GM23338 (cell line): Measurements from ENCODE around the gene CYGB. TPM values are rescaled to one million over a fixed set of nuclear protein-coding genes. Genes with fewer than 3 reads are reported as not detected.

Source experiments
- ATAC-seq: fragments of 200-7000 bp; cut with Tn5 transposase; 3 replicates; pipeline ENCODE4 v1.9.1; 2020
- DNase-seq: peaks from one replicate; pipeline ENCODE4 v3.0.0-alpha.2; 2015; ENCODE audit warnings: low spot score
- H2AFZ ChIP-seq: fragments of 200-600 bp; sonication (generic); 2 replicates; pipeline ENCODE4 v1.8.0; 2016; ENCODE audit warnings: antibody characterized with exemption, mild to moderate bottlenecking, moderate library complexity
- H3F3A ChIP-seq: fragments of 200-600 bp; sonication (generic); replicated peaks from 2 replicates; pipeline ENCODE4 v1.8.0; 2017; ENCODE audit warnings: antibody characterized with exemption, mixed run types, low read depth
- H3K27ac ChIP-seq: fragments of 200-600 bp; sonication (generic); 2 replicates; pipeline ENCODE4 v1.6.1; 2016; ENCODE audit warnings: low read depth
- H3K27me3 ChIP-seq: fragments of 200-600 bp; sonication (generic); 2 replicates; pipeline ENCODE4 v1.8.0; 2016; ENCODE audit warnings: mild to moderate bottlenecking, mixed run types, moderate library complexity; ENCODE audit not compliant: insufficient read depth
- H3K36me3 ChIP-seq: fragments of 200-600 bp; sonication (generic); 2 replicates; pipeline ENCODE4 v1.8.0; 2016; ENCODE audit warnings: mild to moderate bottlenecking; ENCODE audit not compliant: insufficient read depth
- H3K4me1 ChIP-seq: fragments of 200-600 bp; sonication (generic); 2 replicates; pipeline ENCODE4 v1.8.0; 2016; ENCODE audit warnings: mild to moderate bottlenecking, moderate library complexity; ENCODE audit not compliant: insufficient read depth
- H3K4me2 ChIP-seq: fragments of 200-600 bp; sonication (generic); 2 replicates; pipeline ENCODE4 v1.7.1; 2017; ENCODE audit warnings: mixed run types
- H3K4me3 ChIP-seq: fragments of 200-600 bp; sonication (generic); 2 replicates; pipeline ENCODE4 v1.6.1; 2016; ENCODE audit warnings: mixed run types
- H3K79me2 ChIP-seq: fragments of 200-600 bp; sonication (generic); replicated peaks from 2 replicates; pipeline ENCODE4 v1.8.0; 2017; ENCODE audit warnings: mild to moderate bottlenecking; ENCODE audit not compliant: insufficient read depth
- H3K9me2 ChIP-seq: fragments of 200-600 bp; sonication (generic); 2 replicates; pipeline ENCODE4 v1.8.0; 2017; ENCODE audit not compliant: insufficient read depth
- H4K20me1 ChIP-seq: fragments of 200-600 bp; sonication (generic); replicated peaks from 2 replicates; pipeline ENCODE4 v1.8.0; 2017; ENCODE audit warnings: mild to moderate bottlenecking; ENCODE audit not compliant: insufficient read depth
- H3K27ac Mint-ChIP-seq: 2 replicates; pipeline ENCODE4 v1.8.0; 2020; ENCODE audit warnings: inconsistent platforms, mild to moderate bottlenecking, moderate library complexity, mixed read lengths
- H3K27me3 Mint-ChIP-seq: 3 replicates; pipeline ENCODE4 v1.8.0; 2022; ENCODE audit warnings: low read depth, mild to moderate bottlenecking, moderate library complexity, mixed read lengths, inconsistent platforms; ENCODE audit not compliant: insufficient read depth, poor library complexity
- H3K36me3 Mint-ChIP-seq: 3 replicates; pipeline ENCODE4 v1.8.0; 2021; ENCODE audit warnings: low read depth, mild to moderate bottlenecking, inconsistent platforms, moderate library complexity, mixed read lengths
- H3K4me1 Mint-ChIP-seq: 3 replicates; pipeline ENCODE4 v1.8.0; 2020; ENCODE audit warnings: mild to moderate bottlenecking, inconsistent platforms, mixed read lengths
- H3K4me3 Mint-ChIP-seq: 3 replicates; pipeline ENCODE4 v1.8.0; 2021; ENCODE audit warnings: moderate library complexity, mild to moderate bottlenecking, inconsistent platforms, mixed read lengths
- H3K9me3 Mint-ChIP-seq: 3 replicates; pipeline ENCODE4 v1.8.0; 2020; ENCODE audit warnings: moderate library complexity, mild to moderate bottlenecking, inconsistent platforms, mixed read lengths
- EZH2 ChIP-seq: fragments of 200-600 bp; sonication (generic); IDR thresholded peaks from one replicate; pipeline ENCODE4 v1.8.0; 2017; ENCODE audit warnings: antibody characterized with exemption, mild to moderate bottlenecking, low read depth; ENCODE audit not compliant: unreplicated experiment
- EZH2phosphoT487 ChIP-seq: fragments of 200-600 bp; sonication (generic); IDR thresholded peaks from one replicate; pipeline ENCODE4 v1.8.1; 2018; ENCODE audit warnings: antibody characterized with exemption; ENCODE audit not compliant: unreplicated experiment
- NANOG ChIP-seq: IDR thresholded peaks from 2 replicates; pipeline ENCODE4 v1.6.1; 2016; ENCODE audit warnings: antibody characterized with exemption, borderline replicate concordance
- POLR2AphosphoS5 ChIP-seq: IDR thresholded peaks from 2 replicates; pipeline ENCODE4 v1.6.1; 2016; ENCODE audit warnings: antibody characterized with exemption, low read depth
- REST ChIP-seq: IDR thresholded peaks from one replicate; pipeline ENCODE4 v1.6.1; 2018; ENCODE audit warnings: antibody characterized with exemption; ENCODE audit not compliant: unreplicated experiment
- polyA plus RNA-seq: library from polyadenylated mRNA; unstranded; fragments of >200 nt; fragmentation: Nextera tagmentation; extraction: Ambion mirVana; gene quantifications from 2 replicates; pipeline ENCODE4 v1.2.1, GENCODE V29; 2016
- total RNA-seq: library from RNA; depleted of rRNA; stranded (reverse); fragments of >200 nt; shearing (Covaris generic); gene quantifications from 2 replicates; pipeline ENCODE4 v1.2.3, GENCODE V29; 2014
- TF ChIP-seq, protein P1 (sequence below): fragments of 250-450 bp; sonication (Bioruptor Pico); IDR thresholded peaks from 2 replicates; pipeline ENCODE4 v1.5.0; 2020; ENCODE audit warnings: mild to moderate bottlenecking, moderate library complexity

CYGB gene
- total and polyA plus RNA-seq, 2 experiments from 2014 or later: 1.2 to 1.7 TPM

GRCh38 chr17:76585033-76585648 lies 47.6 kb upstream of the CYGB start:
- H3K36me3 ChIP-seq: no peaks in the 10 kb centered on the region
- Mint-ChIP-seq H3K9me3 (no peaks in the 10 kb centered on the region; the same call in 1 of the 3 replicates), H3K27ac (no peak overlapping the region), H3K4me1 (peaks cover 13% of the 10 kb centered on the region; the same call in 2 of the 3 replicates), H3K4me3 (peak overlapping the region; percentile 73), H3K36me3 (no peaks in the 10 kb centered on the region; the same call in 2 of the 3 replicates), H3K27me3 (peaks cover 63% of the 10 kb centered on the region)
- H3K4me3 ChIP-seq: peak overlapping the region; percentile 77
- H3F3A ChIP-seq: 0 out of 2 replicates have a peak, but pooled peaks cover 3% of the 10 kb centered on the region
- DNase-seq: peak; percentile 76
- peaks cover 10% of the 10 kb centered on the region for H3K4me1 ChIP-seq
- peak overlapping the region; percentile 97 for H2AFZ ChIP-seq
- no peak overlapping the region for H3K27ac ChIP-seq
- H3K9me2 ChIP-seq: no peaks in the 10 kb centered on the region
- peak overlapping the region; percentile 97 for H3K4me2 ChIP-seq
- H3K79me2 ChIP-seq: no peaks in the 10 kb centered on the region
- TF ChIP-seq EZH2phosphoT487 (peak; percentile 26), EZH2 (peak; percentile 92)
- TF ChIP-seq, protein P1, sequence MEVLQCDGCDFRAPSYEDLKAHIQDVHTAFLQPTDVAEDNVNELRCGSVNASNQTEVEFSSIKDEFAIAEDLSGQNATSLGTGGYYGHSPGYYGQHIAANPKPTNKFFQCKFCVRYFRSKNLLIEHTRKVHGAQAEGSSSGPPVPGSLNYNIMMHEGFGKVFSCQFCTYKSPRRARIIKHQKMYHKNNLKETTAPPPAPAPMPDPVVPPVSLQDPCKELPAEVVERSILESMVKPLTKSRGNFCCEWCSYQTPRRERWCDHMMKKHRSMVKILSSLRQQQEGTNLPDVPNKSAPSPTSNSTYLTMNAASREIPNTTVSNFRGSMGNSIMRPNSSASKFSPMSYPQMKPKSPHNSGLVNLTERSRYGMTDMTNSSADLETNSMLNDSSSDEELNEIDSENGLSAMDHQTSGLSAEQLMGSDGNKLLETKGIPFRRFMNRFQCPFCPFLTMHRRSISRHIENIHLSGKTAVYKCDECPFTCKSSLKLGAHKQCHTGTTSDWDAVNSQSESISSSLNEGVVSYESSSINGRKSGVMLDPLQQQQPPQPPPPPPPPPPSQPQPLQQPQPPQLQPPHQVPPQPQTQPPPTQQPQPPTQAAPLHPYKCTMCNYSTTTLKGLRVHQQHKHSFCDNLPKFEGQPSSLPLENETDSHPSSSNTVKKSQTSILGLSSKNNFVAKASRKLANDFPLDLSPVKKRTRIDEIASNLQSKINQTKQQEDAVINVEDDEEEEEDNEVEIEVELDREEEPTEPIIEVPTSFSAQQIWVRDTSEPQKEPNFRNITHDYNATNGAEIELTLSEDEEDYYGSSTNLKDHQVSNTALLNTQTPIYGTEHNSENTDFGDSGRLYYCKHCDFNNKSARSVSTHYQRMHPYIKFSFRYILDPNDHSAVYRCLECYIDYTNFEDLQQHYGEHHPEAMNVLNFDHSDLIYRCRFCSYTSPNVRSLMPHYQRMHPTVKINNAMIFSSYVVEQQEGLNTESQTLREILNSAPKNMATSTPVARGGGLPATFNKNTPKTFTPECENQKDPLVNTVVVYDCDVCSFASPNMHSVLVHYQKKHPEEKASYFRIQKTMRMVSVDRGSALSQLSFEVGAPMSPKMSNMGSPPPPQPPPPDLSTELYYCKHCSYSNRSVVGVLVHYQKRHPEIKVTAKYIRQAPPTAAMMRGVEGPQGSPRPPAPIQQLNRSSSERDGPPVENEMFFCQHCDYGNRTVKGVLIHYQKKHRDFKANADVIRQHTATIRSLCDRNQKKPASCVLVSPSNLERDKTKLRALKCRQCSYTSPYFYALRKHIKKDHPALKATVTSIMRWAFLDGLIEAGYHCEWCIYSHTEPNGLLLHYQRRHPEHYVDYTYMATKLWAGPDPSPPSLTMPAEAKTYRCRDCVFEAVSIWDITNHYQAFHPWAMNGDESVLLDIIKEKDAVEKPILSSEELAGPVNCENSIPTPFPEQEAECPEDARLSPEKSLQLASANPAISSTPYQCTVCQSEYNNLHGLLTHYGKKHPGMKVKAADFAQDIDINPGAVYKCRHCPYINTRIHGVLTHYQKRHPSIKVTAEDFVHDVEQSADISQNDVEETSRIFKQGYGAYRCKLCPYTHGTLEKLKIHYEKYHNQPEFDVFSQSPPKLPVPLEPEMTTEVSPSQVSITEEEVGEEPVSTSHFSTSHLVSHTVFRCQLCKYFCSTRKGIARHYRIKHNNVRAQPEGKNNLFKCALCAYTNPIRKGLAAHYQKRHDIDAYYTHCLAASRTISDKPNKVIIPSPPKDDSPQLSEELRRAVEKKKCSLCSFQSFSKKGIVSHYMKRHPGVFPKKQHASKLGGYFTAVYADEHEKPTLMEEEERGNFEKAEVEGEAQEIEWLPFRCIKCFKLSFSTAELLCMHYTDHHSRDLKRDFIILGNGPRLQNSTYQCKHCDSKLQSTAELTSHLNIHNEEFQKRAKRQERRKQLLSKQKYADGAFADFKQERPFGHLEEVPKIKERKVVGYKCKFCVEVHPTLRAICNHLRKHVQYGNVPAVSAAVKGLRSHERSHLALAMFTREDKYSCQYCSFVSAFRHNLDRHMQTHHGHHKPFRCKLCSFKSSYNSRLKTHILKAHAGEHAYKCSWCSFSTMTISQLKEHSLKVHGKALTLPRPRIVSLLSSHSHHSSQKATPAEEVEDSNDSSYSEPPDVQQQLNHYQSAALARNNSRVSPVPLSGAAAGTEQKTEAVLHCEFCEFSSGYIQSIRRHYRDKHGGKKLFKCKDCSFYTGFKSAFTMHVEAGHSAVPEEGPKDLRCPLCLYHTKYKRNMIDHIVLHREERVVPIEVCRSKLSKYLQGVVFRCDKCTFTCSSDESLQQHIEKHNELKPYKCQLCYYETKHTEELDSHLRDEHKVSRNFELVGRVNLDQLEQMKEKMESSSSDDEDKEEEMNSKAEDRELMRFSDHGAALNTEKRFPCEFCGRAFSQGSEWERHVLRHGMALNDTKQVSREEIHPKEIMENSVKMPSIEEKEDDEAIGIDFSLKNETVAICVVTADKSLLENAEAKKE (CRISPR knock-in tag): no peak
- H4K20me1 ChIP-seq: no peaks in the 10 kb centered on the region; the same call in 1 of the 2 replicates
- peak; percentile 55 for ATAC-seq
- H3K27me3 ChIP-seq: peaks cover 81% of the 10 kb centered on the region

DNA sequence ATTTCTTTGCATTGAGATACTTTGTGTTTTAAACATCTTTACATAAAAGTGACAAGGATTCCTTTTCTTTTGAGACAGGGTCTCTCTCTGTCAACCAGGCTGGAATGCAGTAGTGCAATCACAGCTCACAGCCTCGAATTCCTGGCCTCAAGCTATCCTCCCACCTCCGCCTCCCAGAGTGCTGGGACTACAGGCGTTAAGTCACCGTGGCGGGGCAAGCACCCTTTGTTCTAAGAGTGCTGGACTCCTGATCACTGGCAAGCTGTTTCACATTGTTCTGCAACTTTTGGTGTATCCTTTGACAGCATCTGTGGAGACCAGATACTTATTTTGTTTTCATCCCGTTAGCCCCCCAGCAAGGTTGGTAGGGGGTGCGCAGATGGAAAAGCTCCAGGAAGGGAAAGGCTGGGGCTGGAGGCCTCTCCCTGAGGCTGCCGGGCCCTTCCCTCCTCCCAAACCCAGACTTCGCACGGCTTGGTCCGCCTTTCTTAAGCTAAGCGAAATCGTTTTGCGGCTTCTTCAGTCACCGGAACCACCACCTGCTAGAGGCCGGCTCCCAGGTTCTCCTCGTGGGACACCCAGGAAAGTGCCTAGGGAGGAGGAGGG lies 47.0 kb upstream of the CYGB start:
- Mint-ChIP-seq H3K27ac (no peak overlapping the region), H3K9me3 (no peaks in the 10 kb centered on the region; the same call in 1 of the 3 replicates), H3K36me3 (no peaks in the 10 kb centered on the region; the same call in 2 of the 3 replicates), H3K4me1 (peaks cover 13% of the 10 kb centered on the region; the same call in 2 of the 3 replicates), H3K4me3 (peak overlapping the region; percentile 73), H3K27me3 (peaks cover 66% of the 10 kb centered on the region)
- H3K27ac ChIP-seq: no peak overlapping the region
- DNase-seq: peak; percentile 50
- H3K4me3 ChIP-seq: peak overlapping the region; percentile 77
- no peaks in the 10 kb centered on the region for H3K36me3 ChIP-seq
- peaks cover 86% of the 10 kb centered on the region for H3K27me3 ChIP-seq
- H3K79me2 ChIP-seq: no peaks in the 10 kb centered on the region
- H3F3A ChIP-seq: 0 out of 2 replicates have a peak, but pooled peaks cover 3% of the 10 kb centered on the region
- peak overlapping the region; percentile 97 for H2AFZ ChIP-seq
- no peaks in the 10 kb centered on the region; the same call in 1 of the 2 replicates for H4K20me1 ChIP-seq
- H3K4me2 ChIP-seq: peak overlapping the region; percentile 97
- ATAC-seq: peak; percentile 15; the same call in 2 of the 3 replicates
- TF ChIP-seq REST: no peak
- peak; percentile 62 for TF ChIP-seq EZH2
- TF ChIP-seq NANOG: no peak
- TF ChIP-seq POLR2AphosphoS5: no peak
- peaks cover 10% of the 10 kb centered on the region for H3K4me1 ChIP-seq
- no peaks in the 10 kb centered on the region for H3K9me2 ChIP-seq
